Measurements from ENCODE around the gene AQP12A. TPM values are rescaled to one million over a fixed set of nuclear protein-coding genes. Genes with fewer than 3 reads are reported as not detected.

Gene AQP12A
- total and polyA plus RNA-seq, 2 donors (not counting 1 experiment from before 2014, with no cell fraction given), result not detected

GRCh38 chr2:240737958-240738357 lies 46.3 kb downstream of the AQP12A start:
- WGBS (ENCODE audit: insufficient coverage), result 83% methylated on average over 7 of the region's 7 CpGs
- no peak overlapping the region for H3K27ac Mint-ChIP-seq
- Histone ChIP-seq H3K79me2 (ENCODE audit: control insufficient read depth, insufficient read depth, low read length) (no peaks in the 10 kb centered on the region), H2AFZ (ENCODE audit: insufficient read depth, low read depth, low read length, poor library complexity, severe bottlenecking) (no peak overlapping the region), H3K9ac (ENCODE audit: low read length) (no peak overlapping the region), H3K36me3 (replicated peaks in 1 of 2; ENCODE audit: control extremely low read depth in 1 of 2, control insufficient read depth in 1 of 2, extremely low read depth in 1 of 2, insufficient read depth in 2 of 2, low read length in 1 of 2) (no peaks in the 10 kb centered on the region), H3K27me3 (replicated peaks in 1 of 4; ENCODE audit: control extremely low read depth in 1 of 4, control insufficient read depth in 3 of 4, insufficient read depth in 4 of 4, low read length in 3 of 4) (no peaks in the 10 kb centered on the region), H3K27ac (ENCODE audit: low read length in 2 of 2) (no peak overlapping the region), H3K9me3 (ENCODE audit: control extremely low read depth in 1 of 3, control insufficient read depth in 2 of 3, insufficient read depth in 1 of 3, low read length in 2 of 3) (no peaks in the 10 kb centered on the region), H3K4me3 (ENCODE audit: control extremely low read depth in 1 of 5, extremely low read depth in 1 of 5, insufficient read depth in 1 of 5, low read depth in 2 of 5, low read length in 4 of 5) (no peak overlapping the region), H3K4me1 (ENCODE audit: control insufficient read depth in 2 of 2, insufficient read depth in 2 of 2, low read length in 2 of 2) (no peaks in the 10 kb centered on the region), H3K4me2 (replicated peaks; ENCODE audit: low read depth, low read length, poor library complexity, severe bottlenecking) (no peak overlapping the region), H4K20me1 (ENCODE audit: control insufficient read depth, insufficient read depth, low read length, poor library complexity, severe bottlenecking) (no peaks in the 10 kb centered on the region)
- DNase-seq (no peak), ATAC-seq (ENCODE audit: low read depth) (no peak)
- POLR2A ChIA-PET, result no interaction called here
- intact Hi-C loops (cut with micrococcal nuclease), result no loop called here
- CTCF ChIA-PET, result no interaction called here
- H3K4me1 Mint-ChIP-seq, result no peaks in the 10 kb centered on the region
- TF ChIP-seq CTCF (IDR thresholded peaks at IDR 0.05), result no peak
- TF ChIP-seq EZH2 (IDR thresholded peaks at IDR 0.05; ENCODE audit: borderline replicate concordance, insufficient read depth, low read depth, low read length, poor library complexity, severe bottlenecking), result no peak
- H3K9me3 Mint-ChIP-seq (ENCODE audit: insufficient read depth), result no peaks in the 10 kb centered on the region
- no peak overlapping the region for H3K4me3 Mint-ChIP-seq
- H3K27me3 Mint-ChIP-seq, result no peaks in the 10 kb centered on the region

GRCh38 chr2:240739797-240740196 lies 48.1 kb downstream of the AQP12A start:
- Histone ChIP-seq H3K79me2 (ENCODE audit: control insufficient read depth, insufficient read depth, low read length) (no peaks in the 10 kb centered on the region), H3K27ac (ENCODE audit: low read length in 2 of 2) (no peak overlapping the region), H3K4me2 (replicated peaks; ENCODE audit: low read depth, low read length, poor library complexity, severe bottlenecking) (no peak overlapping the region), H3K27me3 (replicated peaks in 1 of 4; ENCODE audit: control extremely low read depth in 1 of 4, control insufficient read depth in 3 of 4, insufficient read depth in 4 of 4, low read length in 3 of 4) (no peaks in the 10 kb centered on the region), H3K9ac (ENCODE audit: low read length) (no peak overlapping the region), H3K36me3 (replicated peaks in 1 of 2; ENCODE audit: control extremely low read depth in 1 of 2, control insufficient read depth in 1 of 2, extremely low read depth in 1 of 2, insufficient read depth in 2 of 2, low read length in 1 of 2) (no peaks in the 10 kb centered on the region), H3K9me3 (ENCODE audit: control extremely low read depth in 1 of 3, control insufficient read depth in 2 of 3, insufficient read depth in 1 of 3, low read length in 2 of 3) (no peaks in the 10 kb centered on the region), H2AFZ (ENCODE audit: insufficient read depth, low read depth, low read length, poor library complexity, severe bottlenecking) (no peak overlapping the region), H4K20me1 (ENCODE audit: control insufficient read depth, insufficient read depth, low read length, poor library complexity, severe bottlenecking) (no peaks in the 10 kb centered on the region), H3K4me3 (ENCODE audit: control extremely low read depth in 1 of 5, extremely low read depth in 1 of 5, insufficient read depth in 1 of 5, low read depth in 2 of 5, low read length in 4 of 5) (no peak overlapping the region), H3K4me1 (ENCODE audit: control insufficient read depth in 2 of 2, insufficient read depth in 2 of 2, low read length in 2 of 2) (no peaks in the 10 kb centered on the region)
- H3K4me1 Mint-ChIP-seq, result no peaks in the 10 kb centered on the region
- H3K27ac Mint-ChIP-seq, result no peak overlapping the region
- no peaks in the 10 kb centered on the region for H3K27me3 Mint-ChIP-seq
- no peak for ATAC-seq (ENCODE audit: low read depth)
- POLR2A ChIA-PET, result no interaction called here
- 64% methylated on average over 12 of the region's 16 CpGs for WGBS (ENCODE audit: insufficient coverage)
- H3K9me3 Mint-ChIP-seq (ENCODE audit: insufficient read depth), result no peaks in the 10 kb centered on the region
- CTCF ChIA-PET, result no interaction called here
- no peak for DNase-seq
- TF ChIP-seq CTCF (IDR thresholded peaks at IDR 0.05), result no peak
- no peak for TF ChIP-seq EZH2 (IDR thresholded peaks at IDR 0.05; ENCODE audit: borderline replicate concordance, insufficient read depth, low read depth, low read length, poor library complexity, severe bottlenecking)
- H3K4me3 Mint-ChIP-seq, result no peak overlapping the region
- intact Hi-C loops (cut with micrococcal nuclease), result no loop called here
